HG03378 (cell line): ENCODE results near the gene KMO.

ENCODE experiments used
- ATAC-seq: cut with Tn5 transposase; IDR thresholded peaks from one replicate; pipeline ENCODE4 v1.9.1; 2021; ENCODE audit warnings: mild to moderate bottlenecking, moderate library complexity; ENCODE audit not compliant: unreplicated experiment

The KMO gene

GRCh38 chr1:241645199-241645598, 113.0 kb downstream of the KMO start:
- ATAC-seq = no peak
